GM12872 (cell line): ENCODE measurements around the gene IL1RL2.

Source experiments
- CTCF ChIP-seq: IDR thresholded peaks from 3 replicates; pipeline ENCODE4 v1.5.1; 2011; ENCODE audit warnings: low read depth, mild to moderate bottlenecking, low read length, moderate library complexity; ENCODE audit not compliant: insufficient read depth

The IL1RL2 gene

GRCh38 chr2:102141970-102142828, 44.6 kb upstream of the IL1RL2 start, which contains the start of gene IL1R1:
TSS of gene IL1R1 (plus strand) at chr2:102142746. CDS start at chr2:102157725, 14,979 bp downstream.
- no peak for TF ChIP-seq CTCF

- no peak for TF ChIP-seq CTCF
Observed at GRCh38 chr2:102142829-102143449, 43.9 kb upstream of the IL1RL2 start.

GRCh38 chr2:102143450-102143985, 43.3 kb upstream of the IL1RL2 start:
- TF ChIP-seq CTCF: no peak

- TF ChIP-seq CTCF: no peak
Observed at GRCh38 chr2:102144128-102144527, 42.7 kb upstream of the IL1RL2 start.

- no peak for TF ChIP-seq CTCF
Observed at GRCh38 chr2:102145107-102145506, 41.7 kb upstream of the IL1RL2 start.

GRCh38 chr2:102145934-102146333, 40.9 kb upstream of the IL1RL2 start:
- no peak for TF ChIP-seq CTCF

- TF ChIP-seq CTCF: no peak
Observed at GRCh38 chr2:102147935-102148334, 38.9 kb upstream of the IL1RL2 start.
